ENCODE measurements around the gene MTMR1. TPM values are rescaled to one million over a fixed set of nuclear protein-coding genes. Genes with fewer than 3 reads are reported as not detected.

The MTMR1 gene
- total RNA-seq, 1 experiment from 2014 or later, result 41.3 TPM

- ChIA-PET POLR2A (ENCODE audit: unreplicated experiment) (no interaction called here), CTCF (no interaction called here)
- Histone ChIP-seq H3K4me2 (no peak overlapping the region), H3K27ac (no peak overlapping the region), H2AFZ (no peak overlapping the region), H3K4me1 (replicated peaks; ENCODE audit: insufficient read depth) (no peaks in the 10 kb centered on the region), H3F3A (ENCODE audit: insufficient read depth, low read depth) (no peaks in the 10 kb centered on the region), H3K36me3 (ENCODE audit: low read depth) (no peaks in the 10 kb centered on the region), H3K79me2 (ENCODE audit: low read depth) (no peaks in the 10 kb centered on the region), H4K20me1 (ENCODE audit: insufficient read depth) (no peaks in the 10 kb centered on the region), H3K9me3 (ENCODE audit: insufficient read depth, low read depth) (no peaks in the 10 kb centered on the region), H3K27me3 (ENCODE audit: insufficient read depth, low read depth) (no peaks in the 10 kb centered on the region), H3K9me2 (ENCODE audit: insufficient read depth) (no peaks in the 10 kb centered on the region), H3K4me3 (no peak overlapping the region)
- intact Hi-C loops (cut with micrococcal nuclease; ENCODE audit: unreplicated experiment), result no loop called here
- no peak for DNase-seq
- BruUV-seq (replicated peaks), result no TSS peak
- TF ChIP-seq EZH2 (IDR thresholded peaks at IDR 0.05; ENCODE audit: low read depth), result no peak
- TF ChIP-seq CTCF (conservative IDR thresholded peaks at IDR 0.05), result no peak
Measured at GRCh38 chrX:150806827-150807226, 113.6 kb downstream of the MTMR1 start.

GRCh38 chrX:150813922-150814321 is 120.7 kb downstream of the MTMR1 start:
- Histone ChIP-seq H3K4me1 (replicated peaks; ENCODE audit: insufficient read depth) (no peaks in the 10 kb centered on the region), H3K9me2 (ENCODE audit: insufficient read depth) (no peaks in the 10 kb centered on the region), H3F3A (ENCODE audit: insufficient read depth, low read depth) (no peaks in the 10 kb centered on the region), H2AFZ (no peak overlapping the region), H4K20me1 (ENCODE audit: insufficient read depth) (no peaks in the 10 kb centered on the region; the same call in 1 of the 2 replicates), H3K4me3 (no peak overlapping the region), H3K27me3 (ENCODE audit: insufficient read depth, low read depth) (no peaks in the 10 kb centered on the region), H3K36me3 (ENCODE audit: low read depth) (no peaks in the 10 kb centered on the region), H3K9me3 (ENCODE audit: insufficient read depth, low read depth) (no peaks in the 10 kb centered on the region), H3K79me2 (ENCODE audit: low read depth) (no peaks in the 10 kb centered on the region), H3K27ac (no peak overlapping the region), H3K4me2 (no peak overlapping the region)
- ChIA-PET CTCF (no interaction called here), POLR2A (ENCODE audit: unreplicated experiment) (no interaction called here)
- TF ChIP-seq CTCF (conservative IDR thresholded peaks at IDR 0.05), result no peak
- TF ChIP-seq EZH2 (IDR thresholded peaks at IDR 0.05; ENCODE audit: low read depth), result no peak
- intact Hi-C loops (cut with micrococcal nuclease; ENCODE audit: unreplicated experiment), result no loop called here
- DNase-seq, result no peak
- BruUV-seq (replicated peaks), result no TSS peak

Other genes with a start within 250 kb of the MTMR1 start
- 17.4 and 22.9 TPM in 2 replicates for gene MTM1, start 124.8 kb upstream of the MTMR1 start, total RNA-seq (2021)
- gene CD99L2, start 205.3 kb downstream of the MTMR1 start, total RNA-seq (2021), result 22.5 and 29.6 TPM in 2 replicates

Data from PC-9 (cell line).